ENCODE data around the gene SPOCK2.
"Not testable (repeated sequence)": the region's sequence is repeated elsewhere in the genome, so short reads cannot be mapped to it uniquely, and the experiment has no call there.

The SPOCK2 gene, protein sequence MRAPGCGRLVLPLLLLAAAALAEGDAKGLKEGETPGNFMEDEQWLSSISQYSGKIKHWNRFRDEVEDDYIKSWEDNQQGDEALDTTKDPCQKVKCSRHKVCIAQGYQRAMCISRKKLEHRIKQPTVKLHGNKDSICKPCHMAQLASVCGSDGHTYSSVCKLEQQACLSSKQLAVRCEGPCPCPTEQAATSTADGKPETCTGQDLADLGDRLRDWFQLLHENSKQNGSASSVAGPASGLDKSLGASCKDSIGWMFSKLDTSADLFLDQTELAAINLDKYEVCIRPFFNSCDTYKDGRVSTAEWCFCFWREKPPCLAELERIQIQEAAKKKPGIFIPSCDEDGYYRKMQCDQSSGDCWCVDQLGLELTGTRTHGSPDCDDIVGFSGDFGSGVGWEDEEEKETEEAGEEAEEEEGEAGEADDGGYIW

GRCh38 chr10:72087969-72088888 is at the start of gene SPOCK2:
Gene SPOCK2 (minus strand): TSS chr10:72088551. CDS start chr10:72088328, 223 bp downstream.
- peak; percentile 78 to 88 (median 84) for DNase-seq

DNA sequence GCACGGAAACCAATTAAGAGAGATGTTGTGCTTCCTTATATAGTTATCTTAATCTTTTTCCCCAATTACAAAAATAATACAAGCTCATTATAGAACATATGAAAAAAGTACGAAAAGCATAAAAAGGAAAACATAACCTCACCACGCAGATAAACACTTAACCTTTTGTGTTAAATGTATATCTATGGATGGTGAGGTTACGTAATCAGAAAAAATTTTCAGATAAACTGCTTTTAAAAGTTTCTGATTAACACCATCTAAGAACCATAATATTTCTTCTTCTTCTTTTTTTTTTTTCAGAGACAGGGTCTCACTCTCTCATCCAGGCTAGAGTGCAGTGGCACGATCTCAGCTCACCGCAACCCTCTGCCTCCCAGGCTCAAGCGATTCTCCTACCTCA is 49.2 kb upstream of the SPOCK2 start:
- DNase-seq = no peak

DNA sequence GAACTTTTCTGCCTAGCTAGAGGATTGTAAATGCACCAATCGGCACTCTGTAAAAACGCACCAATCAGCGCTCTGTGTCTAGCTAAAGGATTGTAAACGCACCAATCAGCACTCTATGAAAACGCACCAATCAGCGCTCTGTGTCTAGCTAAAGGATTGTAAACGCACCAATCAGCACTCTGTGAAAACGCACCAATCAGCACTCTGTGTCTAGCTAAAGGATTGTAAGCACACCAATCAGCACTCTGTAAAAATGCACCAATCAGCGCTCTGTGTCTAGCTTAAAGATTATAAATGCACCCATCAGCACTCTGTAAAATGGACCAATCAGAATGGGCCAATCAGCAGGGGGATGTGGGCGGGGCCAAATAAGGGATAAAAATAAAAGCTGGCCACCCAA is 47.9 kb upstream of the SPOCK2 start:
- not testable (repeated sequence) for DNase-seq

- peak in 3 of 6 experiments; percentile 36 to 73 (median 62) for DNase-seq
Measured at GRCh38 chr10:72134785-72135767, 46.7 kb upstream of the SPOCK2 start.

DNA sequence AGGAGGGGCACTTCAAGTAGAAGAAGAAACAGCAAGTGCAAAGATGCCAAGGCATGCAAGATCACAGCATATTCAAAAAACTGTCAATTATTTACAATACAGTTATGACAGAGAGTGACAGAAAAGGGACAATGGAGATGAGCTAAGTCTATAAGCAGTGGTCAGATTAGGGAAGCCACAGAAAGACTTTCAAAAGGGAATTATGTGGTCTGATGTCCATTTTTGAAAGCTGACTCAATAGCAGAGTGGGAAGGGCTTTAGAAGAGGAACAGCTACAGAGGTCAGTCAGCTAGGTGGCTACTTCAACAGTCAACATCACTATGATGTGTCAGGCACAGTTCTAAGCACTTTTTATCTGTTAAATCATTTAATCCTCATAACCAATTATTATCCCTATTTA is 45.2 kb upstream of the SPOCK2 start:
- DNase-seq = no peak

- DNase-seq = no peak
Measured at GRCh38 chr10:72132854-72133253, 44.5 kb upstream of the SPOCK2 start.

- DNase-seq = no peak
Measured at GRCh38 chr10:72127571-72127970, 39.2 kb upstream of the SPOCK2 start.

- DNase-seq = no peak
Measured at GRCh38 chr10:72126872-72127232, 38.5 kb upstream of the SPOCK2 start.

GRCh38 chr10:72126184-72126871 is 38.0 kb upstream of the SPOCK2 start:
- peak in 1 of 6 experiments; percentile 21 for DNase-seq

DNA sequence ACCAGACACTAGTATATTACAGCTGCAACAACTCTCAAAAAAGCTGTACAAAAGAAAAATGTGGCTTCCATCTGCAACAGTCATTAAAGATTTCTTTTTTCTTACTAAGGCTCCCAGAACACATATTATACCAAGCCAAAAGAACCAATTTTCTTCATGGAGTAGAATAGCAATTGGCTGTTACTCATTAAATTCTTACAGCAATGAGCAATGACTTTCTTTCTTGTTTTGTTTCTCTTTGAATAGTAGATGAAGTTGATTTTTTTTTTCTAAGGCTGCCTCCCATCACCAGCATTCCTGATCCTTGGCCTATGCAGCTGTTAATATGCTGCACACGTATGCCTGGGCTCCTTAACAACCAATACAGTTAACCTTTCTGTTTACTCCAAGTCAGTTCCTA is 36.6 kb upstream of the SPOCK2 start:
- no peak for DNase-seq

DNA sequence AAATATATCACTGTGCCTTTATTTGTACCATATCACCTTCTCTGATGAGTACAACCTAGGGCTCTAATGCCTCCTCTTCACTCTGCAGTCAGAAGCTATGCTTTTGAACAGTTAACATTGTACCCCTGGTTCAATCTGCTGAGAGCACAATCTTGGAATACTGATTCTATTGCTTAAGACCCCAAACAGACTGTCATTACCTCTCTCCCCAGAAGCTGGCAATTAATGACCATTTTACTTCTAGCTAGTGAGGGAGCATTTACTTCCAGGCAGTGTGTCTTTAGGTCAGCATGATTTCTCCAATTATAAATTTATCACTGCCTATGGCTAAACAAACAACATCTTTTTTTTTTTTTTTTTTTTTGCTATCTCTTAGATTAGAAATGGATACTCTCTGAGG is 36.0 kb upstream of the SPOCK2 start:
- DNase-seq = no peak

DNA sequence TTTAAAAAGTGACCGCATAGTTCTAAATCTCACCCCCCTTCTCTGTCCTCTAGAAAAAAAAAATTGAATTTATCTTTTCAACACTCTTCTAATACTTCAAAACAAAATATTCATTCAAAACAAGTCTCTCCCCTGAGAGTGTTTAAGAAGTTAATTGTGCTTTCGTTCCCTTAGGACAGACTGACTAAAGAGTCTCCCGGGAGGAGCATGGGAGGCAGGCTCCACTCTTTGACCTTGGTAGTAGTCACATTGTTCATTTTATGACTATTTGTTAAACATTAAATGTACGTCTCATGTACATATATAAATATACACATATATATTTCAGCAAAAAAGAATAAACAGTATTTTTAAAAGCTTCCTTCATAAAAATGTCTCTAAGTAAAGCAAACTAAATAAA is 35.3 kb upstream of the SPOCK2 start:
- no peak for DNase-seq

DNA sequence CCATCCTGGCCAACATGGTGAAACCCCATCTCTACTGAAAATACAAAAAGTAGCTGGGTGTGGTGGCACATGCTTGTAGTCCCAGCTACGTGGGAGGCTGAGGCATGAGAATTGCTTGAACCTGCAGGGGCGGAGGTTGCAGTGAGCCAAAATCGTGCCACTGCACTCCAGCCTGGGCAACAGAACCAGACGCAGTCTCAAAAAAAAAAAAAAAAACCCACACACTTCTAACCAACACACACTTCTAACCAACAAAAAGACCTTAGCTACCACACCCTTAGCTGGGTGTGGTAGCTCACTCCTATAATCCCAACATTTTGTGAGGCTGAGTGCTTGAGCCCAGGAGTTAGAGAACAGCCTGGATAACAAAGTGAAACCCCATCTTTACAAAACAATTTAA is 33.9 kb upstream of the SPOCK2 start:
- no peak for DNase-seq

DNA sequence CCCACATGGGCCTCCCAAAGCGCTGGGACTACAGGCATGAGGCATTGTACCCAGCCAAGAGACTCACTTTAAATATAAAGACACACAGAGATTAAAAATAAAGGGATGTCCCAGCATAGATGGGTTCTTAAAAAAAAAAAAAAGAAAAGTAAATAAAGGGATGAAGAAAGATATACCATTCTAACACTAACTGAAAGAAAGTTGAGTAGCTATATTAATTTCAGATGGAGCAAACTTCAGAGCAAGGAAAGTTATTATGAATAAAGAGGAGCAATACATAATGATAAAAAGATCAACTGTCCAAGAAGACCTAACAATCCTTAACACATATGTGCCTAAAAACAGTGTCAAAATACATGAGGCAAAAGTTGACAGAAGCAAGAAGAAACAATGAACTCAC is 33.0 kb upstream of the SPOCK2 start:
- DNase-seq = no peak

DNA sequence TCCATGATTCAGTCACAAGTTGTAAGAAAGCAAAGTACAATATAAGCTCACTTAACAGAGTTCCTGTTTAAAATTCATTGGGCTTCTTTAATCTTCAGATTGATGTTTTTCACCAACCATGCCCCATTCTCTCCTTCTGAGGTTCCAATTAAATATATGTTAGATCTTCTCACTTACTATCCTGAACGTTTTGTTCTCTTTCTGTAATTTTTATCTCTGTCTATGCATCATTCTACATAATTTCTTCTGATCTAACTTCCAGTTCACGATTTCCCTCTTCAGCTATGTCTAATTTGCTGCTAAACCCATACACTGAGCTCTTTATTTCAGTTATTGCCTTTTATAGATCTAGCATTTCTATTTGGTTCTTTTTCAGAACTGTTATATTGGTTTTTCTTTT is 28.0 kb upstream of the SPOCK2 start:
- no peak for DNase-seq

GRCh38 chr10:72114706-72115450 is 26.5 kb upstream of the SPOCK2 start:
- no peak for DNase-seq

GRCh38 chr10:72110673-72111401 is 22.5 kb upstream of the SPOCK2 start:
- DNase-seq = no peak

GRCh38 chr10:72109636-72110157 is 21.3 kb upstream of the SPOCK2 start:
- DNase-seq = peak in 2 of 6 experiments; percentile 23 to 28

GRCh38 chr10:72108830-72109635 is 20.7 kb upstream of the SPOCK2 start:
- no peak for DNase-seq
